Measurements from ENCODE around the gene PSMC5. TPM values are rescaled to one million over a fixed set of nuclear protein-coding genes. Genes with fewer than 3 reads are reported as not detected.

PSMC5 gene
- total and polyA plus RNA-seq, 10 of the 15 experiments (the other 5 are each of a cell fraction or from before 2014, with no cell fraction given), result 55.0 to 266 (median 148) TPM

DNA sequence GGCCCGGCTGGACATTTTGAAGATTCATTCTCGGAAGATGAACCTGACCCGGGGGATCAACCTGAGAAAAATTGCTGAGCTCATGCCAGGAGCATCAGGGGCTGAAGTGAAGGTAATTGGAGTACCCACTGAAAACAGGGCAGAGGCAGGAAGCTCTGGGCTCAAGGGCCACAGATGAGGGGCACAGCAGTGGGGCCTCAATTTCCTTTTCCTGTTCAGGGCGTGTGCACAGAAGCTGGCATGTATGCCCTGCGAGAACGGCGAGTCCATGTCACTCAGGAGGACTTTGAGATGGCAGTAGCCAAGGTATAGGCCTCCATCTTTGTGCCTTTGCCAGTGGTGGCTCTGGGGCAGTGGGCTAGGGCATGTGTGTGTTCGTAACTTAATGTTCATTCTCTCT, 4.3 kb downstream of the PSMC5 start:
- Histone ChIP-seq H3K4me2 (ENCODE audit: control insufficient read depth, insufficient read depth) (no peak overlapping the region), H3K9me3 (replicated peaks; ENCODE audit: control insufficient read depth, insufficient read depth, low read length) (no peaks in the 10 kb centered on the region), H4K20me1 (ENCODE audit: control insufficient read depth, insufficient read depth) (no peaks in the 10 kb centered on the region), H3K27ac (ENCODE audit: control insufficient read depth, insufficient read depth) (no peak overlapping the region), H3K4me3 (no peak overlapping the region), H3K9ac (ENCODE audit: control insufficient read depth, insufficient read depth, low read length) (no peak overlapping the region), H3K4me1 (ENCODE audit: control insufficient read depth, insufficient read depth, low read length) (peaks cover 10% of the 10 kb centered on the region), H3K36me3 (ENCODE audit: control insufficient read depth in 2 of 2, insufficient read depth in 2 of 2, low read length in 1 of 2) (peaks cover 31 to 48% of the 10 kb centered on the region in 2 experiments), H3K79me2 (ENCODE audit: control insufficient read depth, insufficient read depth, low read length) (peaks cover 34% of the 10 kb centered on the region), H3K27me3 (replicated peaks in 1 of 2; ENCODE audit: control insufficient read depth in 2 of 2, insufficient read depth in 2 of 2, low read length in 1 of 2) (no peaks in the 10 kb centered on the region), H2AFZ (ENCODE audit: control insufficient read depth, low read depth, low read length) (no peak overlapping the region)
- no peak for DNase-seq (ENCODE audit: low read depth, low spot score)
- TF ChIP-seq ESRRA (IDR thresholded peaks at IDR 0.05; ENCODE audit: low read length) (no peak), POLR2A (IDR thresholded peaks at IDR 0.05; ENCODE audit: low read depth, low read length) (0 out of 2 replicates have a peak, but pooled peaks have one; percentile 10), NBN (IDR thresholded peaks at IDR 0.05) (no peak)
- TF ChIP-seq, protein P1, sequence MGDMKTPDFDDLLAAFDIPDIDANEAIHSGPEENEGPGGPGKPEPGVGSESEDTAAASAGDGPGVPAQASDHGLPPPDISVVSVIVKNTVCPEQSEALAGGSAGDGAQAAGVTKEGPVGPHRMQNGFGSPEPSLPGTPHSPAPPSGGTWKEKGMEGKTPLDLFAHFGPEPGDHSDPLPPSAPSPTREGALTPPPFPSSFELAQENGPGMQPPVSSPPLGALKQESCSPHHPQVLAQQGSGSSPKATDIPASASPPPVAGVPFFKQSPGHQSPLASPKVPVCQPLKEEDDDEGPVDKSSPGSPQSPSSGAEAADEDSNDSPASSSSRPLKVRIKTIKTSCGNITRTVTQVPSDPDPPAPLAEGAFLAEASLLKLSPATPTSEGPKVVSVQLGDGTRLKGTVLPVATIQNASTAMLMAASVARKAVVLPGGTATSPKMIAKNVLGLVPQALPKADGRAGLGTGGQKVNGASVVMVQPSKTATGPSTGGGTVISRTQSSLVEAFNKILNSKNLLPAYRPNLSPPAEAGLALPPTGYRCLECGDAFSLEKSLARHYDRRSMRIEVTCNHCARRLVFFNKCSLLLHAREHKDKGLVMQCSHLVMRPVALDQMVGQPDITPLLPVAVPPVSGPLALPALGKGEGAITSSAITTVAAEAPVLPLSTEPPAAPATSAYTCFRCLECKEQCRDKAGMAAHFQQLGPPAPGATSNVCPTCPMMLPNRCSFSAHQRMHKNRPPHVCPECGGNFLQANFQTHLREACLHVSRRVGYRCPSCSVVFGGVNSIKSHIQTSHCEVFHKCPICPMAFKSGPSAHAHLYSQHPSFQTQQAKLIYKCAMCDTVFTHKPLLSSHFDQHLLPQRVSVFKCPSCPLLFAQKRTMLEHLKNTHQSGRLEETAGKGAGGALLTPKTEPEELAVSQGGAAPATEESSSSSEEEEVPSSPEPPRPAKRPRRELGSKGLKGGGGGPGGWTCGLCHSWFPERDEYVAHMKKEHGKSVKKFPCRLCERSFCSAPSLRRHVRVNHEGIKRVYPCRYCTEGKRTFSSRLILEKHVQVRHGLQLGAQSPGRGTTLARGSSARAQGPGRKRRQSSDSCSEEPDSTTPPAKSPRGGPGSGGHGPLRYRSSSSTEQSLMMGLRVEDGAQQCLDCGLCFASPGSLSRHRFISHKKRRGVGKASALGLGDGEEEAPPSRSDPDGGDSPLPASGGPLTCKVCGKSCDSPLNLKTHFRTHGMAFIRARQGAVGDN (IDR thresholded peaks at IDR 0.05), result no peak
- in situ Hi-C loops (cut with MboI), result loop anchor here (25.0 kb wide), 1 partner anchor 394 kb away; the partner anchor contains the start of gene CYB561
- intact Hi-C loops (cut with micrococcal nuclease; ENCODE audit: unreplicated experiment), result no loop called here
- ChIA-PET RAD21 (ENCODE audit: unreplicated experiment) (no interaction called here), POLR2A (interaction anchor here (0.6 kb wide), 1 partner anchor 51 kb away, joined by 3 read pairs; no protein-coding TSS in a partner anchor), CTCF (interaction anchor here (0.6 kb wide), 1 partner anchor 49 kb away, joined by 3 read pairs; no protein-coding TSS in a partner anchor), SMC1A (ENCODE audit: uncharacterized antibody, unreplicated experiment) (no interaction called here)
- no peak for ATAC-seq
- FAIRE-seq, result no peak
- WGBS (ENCODE audit: insufficient coverage, insufficient replicate concordance, low lambda C conversion rate, missing lambda C conversion rate), result 44% methylated on average over 8 of the region's 8 CpGs
- BruUV-seq (replicated peaks), result no TSS peak
